Thyroid gland (tissue), 4 donors: ENCODE data around the gene ARHGAP24.

Source experiments
- CTCF ChIP-seq, 6 experiments: fragments of 200-600 bp in 3 of 6; fragments of 450-650 bp in 3 of 6; sonication (generic) in 3 of 6; IDR thresholded peaks; one replicate each; pipeline ENCODE4 v1.5.1; 2016 to 2019; ENCODE audit warnings: antibody characterized with exemption in 6 of 6, mild to moderate bottlenecking in 2 of 6, inconsistent platforms in 1 of 6, moderate library complexity in 1 of 6
- POLR2A ChIP-seq, 2 donors: fragments of 450-650 bp; IDR thresholded peaks; one replicate each; pipeline ENCODE4 v1.6.1; 2017; ENCODE audit warnings: antibody characterized with exemption in 2 of 2, mild to moderate bottlenecking in 2 of 2, moderate library complexity in 1 of 2

- TF ChIP-seq CTCF (IDR thresholded peaks at IDR 0.05) (no peak), POLR2A (IDR thresholded peaks at IDR 0.05) (no peak)
Measured at GRCh38 chr4:85495621-85496020, 20.7 kb downstream of the ARHGAP24 start.
